Adrenal gland (tissue), 12 donors: ENCODE data around the gene FSTL5. TPM values are rescaled to one million over a fixed set of nuclear protein-coding genes. Genes with fewer than 3 reads are reported as not detected.

ENCODE experiments used
- DNase-seq, 7 donors: peaks; one replicate each; pipeline ENCODE4 v3.0.0-alpha.2; 2019 to 2020
- H3K27ac ChIP-seq, 5 donors: fragments of 200-600 bp; sonication (generic) in 4 of 5; 1 replicate in 3 of 5; 2 replicates in 2 of 5; pipeline versions ENCODE4 v1.5.1 to v1.8.0; 2016 to 2020; ENCODE audit warnings: mild to moderate bottlenecking in 1 of 5
- H3K27me3 ChIP-seq: fragments of 200-600 bp; 2 replicates; pipeline ENCODE4 v1.8.0; 2021
- H3K36me3 ChIP-seq, 2 donors: fragments of 200-600 bp; replicated peaks in 1 of 2; 1 replicate in 1 of 2; 2 replicates in 1 of 2; pipeline versions ENCODE4 v1.5.1 to v1.8.0; 2018 to 2022
- H3K4me1 ChIP-seq, 2 donors: fragments of 200-600 bp; replicated peaks in 1 of 2; 1 replicate in 1 of 2; 2 replicates in 1 of 2; pipeline versions ENCODE4 v1.5.1 to v1.8.0; 2018 to 2021
- H3K4me3 ChIP-seq, 4 donors: fragments of 200-600 bp; sonication (generic) in 3 of 4; one replicate each; pipeline ENCODE4 v1.5.1; 2016 to 2018
- H3K9me3 ChIP-seq, 3 donors: fragments of 200-600 bp; sonication (generic) in 1 of 3; replicated peaks in 1 of 3; 1 replicate in 2 of 3; 2 replicates in 1 of 3; pipeline versions ENCODE4 v1.5.1 to v1.8.0; 2016 to 2021
- POLR2A ChIP-seq, 2 donors: fragments of 450-650 bp; IDR thresholded peaks; one replicate each; pipeline ENCODE4 v1.6.1; 2017; ENCODE audit warnings: antibody characterized with exemption in 2 of 2, mild to moderate bottlenecking in 2 of 2, moderate library complexity in 1 of 2
- WGBS, 4 donors: extraction: QIAGEN DNeasy Blood & Tissue Kit in 2 of 4; methylation state at CpG; one replicate each; pipeline versions ENCODE4 v1.1.5 to v1.1.7; 2013 to 2017; 5-methylcytosine and 5-hydroxymethylcytosine counted together
- intact Hi-C, 2 donors: fragments of 100-400 bp; cut with DNase I; formaldehyde crosslinking; loops; one replicate each; pipeline versions ENCODE4 v1.14.1 to v1.15.0; 2022 to 2023
- polyA plus RNA-seq, 3 donors: library from polyadenylated mRNA; stranded (reverse); fragments of 200-250 nt in 2 of 3; fragments of 350-450 nt in 1 of 3; fragmentation: Illumina TruSeq in 1 of 3; extraction: RNeasy Lipid Tissue Mini Kit (QIAGEN cat#74804) in 1 of 3; gene quantifications; one replicate each; pipeline ENCODE4 v1.2.3, GENCODE V29; 2013 to 2014
- total RNA-seq, 9 donors: library from RNA; depleted of rRNA in 4 of 9; stranded (reverse); fragments of >200 nt in 4 of 9; fragments of 120-200 nt in 1 of 9; fragmentation: NEBNext Ultra II Directional in 1 of 9; extraction: Animal tissue kit (Norgen Biotek cat#: 25700) in 1 of 9; gene quantifications; one replicate each; pipeline versions ENCODE4 v1.1.0 to v1.2.4, GENCODE V29; 2013 to 2023
- TF ChIP-seq, protein P1 (sequence below), 6 experiments: fragments of 450-650 bp in 4 of 6; fragments of 200-600 bp in 2 of 6; sonication (generic) in 1 of 6; IDR thresholded peaks; 1 replicate in 5 of 6; 2 replicates in 1 of 6; pipeline versions ENCODE4 v1.5.1 to v1.8.0; 2016 to 2021; ENCODE audit warnings: antibody characterized with exemption in 6 of 6, mild to moderate bottlenecking in 2 of 6, moderate library complexity in 1 of 6
- donor health status: healthy with polysubstance abuse.
- donor health status: Bipolar disorder and iron deficiency.
- donor health status: DM: yes; HTN: yes; CAD: no.
- donor health status: DM: no; HTN: no; CAD: no.
- donor health status: DM: no; HTN: no; CAD: no.
- donor health status: DM: yes; HTN: yes; CAD: no.

FSTL5 gene
- total and polyA plus RNA-seq, 12 donors = 0.10 to 7.7 (median 0.64) TPM; not detected in 3

DNA sequence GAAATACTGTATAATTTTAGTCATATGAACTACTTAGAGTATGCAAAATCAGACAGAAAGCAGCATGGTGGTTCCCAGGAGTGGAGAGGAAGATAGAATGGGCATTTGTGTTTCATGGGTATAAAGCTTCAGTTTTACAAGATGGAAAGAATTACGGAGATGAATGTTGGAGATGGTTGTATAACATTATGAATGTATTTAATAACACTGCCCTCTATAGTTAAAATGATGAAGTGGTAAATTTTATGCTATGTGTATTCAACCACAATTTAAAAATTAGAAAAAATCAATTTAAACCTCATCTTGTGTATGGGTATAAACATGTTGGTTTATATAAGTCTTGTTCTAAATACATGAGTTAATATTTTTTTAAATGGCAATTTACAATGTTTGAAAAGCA is 521.1 kb downstream of the FSTL5 start:
- Histone ChIP-seq H3K4me3 (no peak overlapping the region), H3K4me1 (no peaks in the 10 kb centered on the region), H3K27ac (no peak overlapping the region), H3K36me3 (no peaks in the 10 kb centered on the region), H3K27me3 (no peaks in the 10 kb centered on the region), H3K9me3 (peaks cover 0 to 5% (median 0%) of the 10 kb centered on the region in 3 donors)
- 32 to 46% (median 39%) methylated on average over 1 of the region's 1 CpG for WGBS, 4 donors
- intact Hi-C loops = no loop called here
- DNase-seq = no peak
- no peak for TF ChIP-seq POLR2A (IDR thresholded peaks at IDR 0.05)
- TF ChIP-seq, protein P1, sequence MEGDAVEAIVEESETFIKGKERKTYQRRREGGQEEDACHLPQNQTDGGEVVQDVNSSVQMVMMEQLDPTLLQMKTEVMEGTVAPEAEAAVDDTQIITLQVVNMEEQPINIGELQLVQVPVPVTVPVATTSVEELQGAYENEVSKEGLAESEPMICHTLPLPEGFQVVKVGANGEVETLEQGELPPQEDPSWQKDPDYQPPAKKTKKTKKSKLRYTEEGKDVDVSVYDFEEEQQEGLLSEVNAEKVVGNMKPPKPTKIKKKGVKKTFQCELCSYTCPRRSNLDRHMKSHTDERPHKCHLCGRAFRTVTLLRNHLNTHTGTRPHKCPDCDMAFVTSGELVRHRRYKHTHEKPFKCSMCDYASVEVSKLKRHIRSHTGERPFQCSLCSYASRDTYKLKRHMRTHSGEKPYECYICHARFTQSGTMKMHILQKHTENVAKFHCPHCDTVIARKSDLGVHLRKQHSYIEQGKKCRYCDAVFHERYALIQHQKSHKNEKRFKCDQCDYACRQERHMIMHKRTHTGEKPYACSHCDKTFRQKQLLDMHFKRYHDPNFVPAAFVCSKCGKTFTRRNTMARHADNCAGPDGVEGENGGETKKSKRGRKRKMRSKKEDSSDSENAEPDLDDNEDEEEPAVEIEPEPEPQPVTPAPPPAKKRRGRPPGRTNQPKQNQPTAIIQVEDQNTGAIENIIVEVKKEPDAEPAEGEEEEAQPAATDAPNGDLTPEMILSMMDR (IDR thresholded peaks at IDR 0.05) = peak in 1 of 6 experiments; percentile 12

DNA sequence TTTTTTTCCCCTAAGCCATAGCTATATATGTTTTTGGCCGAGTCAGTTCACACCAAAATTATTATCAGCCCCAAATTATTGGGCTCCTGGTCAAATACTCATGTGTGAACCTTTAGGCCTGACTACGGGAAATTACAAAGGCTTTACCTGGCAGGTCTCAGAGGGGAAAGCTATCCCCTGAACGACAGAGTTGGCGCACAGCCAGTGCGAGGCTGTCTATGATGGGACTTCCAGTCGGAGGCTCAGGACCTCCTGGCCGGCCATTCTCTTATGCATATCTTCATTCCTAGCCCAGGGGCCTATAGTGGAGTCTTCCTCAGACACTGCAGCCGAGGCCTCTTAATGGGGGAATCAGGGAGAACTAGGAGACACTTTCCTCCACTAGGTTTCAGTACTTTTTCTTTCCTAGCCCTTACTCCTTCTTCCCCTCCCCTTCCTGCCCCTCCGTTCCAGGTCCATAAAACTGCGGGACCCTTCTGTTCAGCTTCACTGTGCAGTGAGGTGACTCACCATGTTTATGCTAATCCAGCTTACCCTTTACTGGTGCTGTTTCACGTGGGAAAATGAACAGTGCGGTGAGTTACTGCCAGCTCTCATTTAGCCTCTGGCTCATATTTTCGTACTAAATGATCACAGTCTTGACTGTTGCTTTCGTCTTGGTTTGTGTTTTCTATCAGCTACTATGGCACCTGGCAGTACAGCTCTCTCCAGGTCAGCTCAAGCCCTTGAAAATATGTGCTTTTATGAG is 533.9 kb downstream of the FSTL5 start:
- H3K36me3 ChIP-seq = no peaks in the 10 kb centered on the region
- no peaks in the 10 kb centered on the region for H3K9me3 ChIP-seq
- DNase-seq = no peak
- no peak overlapping the region for H3K4me3 ChIP-seq
- H3K27ac ChIP-seq = no peak overlapping the region
- H3K4me1 ChIP-seq = no peaks in the 10 kb centered on the region
- TF ChIP-seq POLR2A (IDR thresholded peaks at IDR 0.05) = no peak
- TF ChIP-seq, protein P1 (IDR thresholded peaks at IDR 0.05) = no peak
- intact Hi-C loops = no loop called here
- H3K27me3 ChIP-seq = no peaks in the 10 kb centered on the region
- WGBS, 4 donors = 82 to 86% (median 84%) methylated on average over 13 to 14 of the region's 14 CpGs

DNA sequence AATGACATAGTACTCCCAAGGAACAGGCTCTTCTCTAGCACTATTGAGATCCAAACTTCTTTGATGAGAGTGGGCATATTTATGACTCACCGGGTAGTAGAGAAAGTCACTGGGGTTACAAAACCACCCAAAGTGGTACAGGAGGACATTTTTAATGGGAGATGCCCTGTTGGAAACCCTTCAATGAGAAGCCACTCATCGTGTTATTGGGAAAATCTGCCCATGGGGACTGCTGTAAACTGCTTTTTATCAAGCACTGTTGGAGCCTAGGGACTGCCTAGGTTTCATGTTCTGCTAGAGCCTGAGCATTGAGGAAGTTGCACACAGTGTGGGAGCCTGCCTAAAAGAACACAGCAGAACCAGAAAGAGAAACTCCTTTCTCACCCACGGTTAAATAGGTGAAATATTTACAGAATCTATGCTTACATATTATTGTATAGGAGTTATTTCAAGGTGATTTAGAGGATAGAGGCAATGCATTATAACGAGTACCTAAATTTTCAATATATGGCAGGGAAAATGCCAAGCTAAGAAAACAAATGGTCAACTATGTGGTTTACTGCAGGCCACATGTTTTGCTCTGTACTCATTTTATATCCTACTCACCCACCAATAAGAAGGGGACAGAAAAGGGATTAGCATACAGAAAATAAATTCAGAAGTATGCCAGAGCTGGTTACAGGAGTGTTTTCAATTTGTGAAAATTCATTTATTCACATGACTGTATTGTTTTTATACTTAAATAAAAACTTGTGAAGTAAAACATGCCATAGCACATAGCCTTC is 559.1 kb downstream of the FSTL5 start:
- H3K9me3 ChIP-seq = no peaks in the 10 kb centered on the region
- H3K27ac ChIP-seq = no peak overlapping the region
- WGBS, 4 donors = 61 to 72% (median 63%) methylated on average over 4 of the region's 4 CpGs
- DNase-seq = no peak
- intact Hi-C loops = no loop called here
- no peak for TF ChIP-seq POLR2A (IDR thresholded peaks at IDR 0.05)
- TF ChIP-seq, protein P1 (IDR thresholded peaks at IDR 0.05) = no peak
- no peak overlapping the region for H3K4me3 ChIP-seq
- H3K4me1 ChIP-seq = no peaks in the 10 kb centered on the region
- H3K36me3 ChIP-seq = no peaks in the 10 kb centered on the region
- no peaks in the 10 kb centered on the region for H3K27me3 ChIP-seq

DNA sequence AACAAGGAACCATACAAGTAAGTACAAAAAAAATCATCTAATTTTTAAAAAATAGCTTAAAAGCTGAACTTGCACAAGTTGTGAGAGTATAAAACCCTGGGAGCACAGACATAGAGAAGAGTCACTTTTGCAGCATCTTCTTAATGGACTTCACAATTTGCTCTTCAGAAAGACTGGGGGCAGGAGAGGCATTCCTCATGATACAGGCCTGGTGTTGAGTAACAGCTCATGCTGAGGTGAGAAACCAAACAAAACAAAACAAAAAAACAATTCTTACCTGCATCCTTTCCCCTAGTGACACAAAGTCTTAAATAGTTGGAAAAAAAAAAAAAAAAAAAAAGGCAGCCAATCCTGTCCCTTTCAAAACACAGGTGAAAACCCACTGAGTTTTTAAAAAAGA is 562.8 kb downstream of the FSTL5 start:
- TF ChIP-seq, protein P1 (IDR thresholded peaks at IDR 0.05) = no peak
- TF ChIP-seq POLR2A (IDR thresholded peaks at IDR 0.05) = no peak
- intact Hi-C loops = no loop called here
- no peaks in the 10 kb centered on the region for H3K4me1 ChIP-seq

More for the DNA sequence above, 562.8 kb downstream of the FSTL5 start:
- Histone ChIP-seq H3K4me3 (no peak overlapping the region), H3K36me3 (no peaks in the 10 kb centered on the region), H3K9me3 (no peaks in the 10 kb centered on the region), H3K27ac (no peak overlapping the region), H3K27me3 (no peaks in the 10 kb centered on the region)
- no peak for DNase-seq
